ENCODE results near the gene CRYGA. TPM values are rescaled to one million over a fixed set of nuclear protein-coding genes. Genes with fewer than 3 reads are reported as not detected.

The CRYGA gene
- total RNA-seq, 1 donor from 2014 or later, result not detected

GRCh38 chr2:208130712-208131110, 32.7 kb downstream of the CRYGA start:
- H4K20me1 ChIP-seq (ENCODE audit: low read depth), result no peaks in the 10 kb centered on the region
- Mint-ChIP-seq H3K27ac (peak overlapping the region; percentile 31), H3K9me3 (no peaks in the 10 kb centered on the region), H3K36me3 (no peaks in the 10 kb centered on the region), H3K27me3 (ENCODE audit: insufficient read depth, low read depth) (peaks cover 3% of the 10 kb centered on the region), H3K4me1 (peaks cover 19% of the 10 kb centered on the region), H3K4me3 (no peak overlapping the region)
- no peak overlapping the region for H3K9ac ChIP-seq
- no peak overlapping the region for H3K27ac ChIP-seq
- H3K79me2 ChIP-seq (ENCODE audit: low read depth), result no peaks in the 10 kb centered on the region
- no peak overlapping the region for H3K4me2 ChIP-seq
- no peaks in the 10 kb centered on the region for H3K9me3 ChIP-seq (ENCODE audit: low read depth)
- H3K27me3 ChIP-seq, result no peaks in the 10 kb centered on the region
- no peak for DNase-seq (ENCODE audit: low spot score)
- TF ChIP-seq EZH2 (IDR thresholded peaks at IDR 0.05) (no peak), EZH2phosphoT487 (IDR thresholded peaks at IDR 0.05) (no peak), CTCF (IDR thresholded peaks at IDR 0.05) (no peak)
- H3K4me1 ChIP-seq, result peaks cover 9% of the 10 kb centered on the region
- H3K4me3 ChIP-seq, result no peak overlapping the region
- no peak overlapping the region for H2AFZ ChIP-seq (replicated peaks)
- no peaks in the 10 kb centered on the region for H3K36me3 ChIP-seq
- H3F3A ChIP-seq (ENCODE audit: low read depth), result no peaks in the 10 kb centered on the region

GRCh38 chr2:208129744-208130711, 33.4 kb downstream of the CRYGA start, which contains the start of gene CRYGC:
Gene CRYGC, minus strand, starts transcription at chr2:208129828. Its CDS starts 36 bp downstream, at chr2:208129792.
- no peaks in the 10 kb centered on the region for H3K79me2 ChIP-seq (ENCODE audit: low read depth)
- no peak within 1 kb of the TSS for H3K4me3 Mint-ChIP-seq
- H3K27ac ChIP-seq, result no peak within 1 kb of the TSS
- H2AFZ ChIP-seq (replicated peaks), result no peak within 1 kb of the TSS
- TF ChIP-seq EZH2 (IDR thresholded peaks at IDR 0.05), result no peak
- TF ChIP-seq CTCF (IDR thresholded peaks at IDR 0.05), result no peak
- no peak for TF ChIP-seq EZH2phosphoT487 (IDR thresholded peaks at IDR 0.05)
- no peak within 1 kb of the TSS for H3K4me3 ChIP-seq
- H3K4me2 ChIP-seq, result no peak within 1 kb of the TSS
- peak within 1 kb of the TSS; percentile 31 for H3K27ac Mint-ChIP-seq
- H3K36me3 Mint-ChIP-seq, result no peaks in the 10 kb centered on the region
- H3F3A ChIP-seq (ENCODE audit: low read depth), result peaks cover 2% of the 10 kb centered on the region
- no peak within 1 kb of the TSS for H3K9ac ChIP-seq
- no peak for DNase-seq (ENCODE audit: low spot score)
- peaks cover 19% of the 10 kb centered on the region for H3K4me1 Mint-ChIP-seq
- H3K4me1 ChIP-seq, result peaks cover 5% of the 10 kb centered on the region
- no peaks in the 10 kb centered on the region for H3K36me3 ChIP-seq
- peaks cover 3% of the 10 kb centered on the region for H3K27me3 Mint-ChIP-seq (ENCODE audit: insufficient read depth, low read depth)
- no peaks in the 10 kb centered on the region for H3K27me3 ChIP-seq
- H3K9me3 Mint-ChIP-seq, result no peaks in the 10 kb centered on the region
- no peaks in the 10 kb centered on the region for H4K20me1 ChIP-seq (ENCODE audit: low read depth)
- no peaks in the 10 kb centered on the region for H3K9me3 ChIP-seq (ENCODE audit: low read depth)

GRCh38 chr2:208128136-208128535, 35.3 kb downstream of the CRYGA start:
- no peak for DNase-seq (ENCODE audit: low spot score)
- Histone ChIP-seq H3F3A (ENCODE audit: low read depth) (peaks cover 5% of the 10 kb centered on the region), H3K79me2 (ENCODE audit: low read depth) (no peaks in the 10 kb centered on the region), H3K4me2 (no peak overlapping the region), H3K9me3 (ENCODE audit: low read depth) (no peaks in the 10 kb centered on the region), H3K27me3 (no peaks in the 10 kb centered on the region), H3K36me3 (no peaks in the 10 kb centered on the region), H3K4me3 (no peak overlapping the region), H2AFZ (replicated peaks) (no peak overlapping the region), H3K27ac (no peak overlapping the region), H3K9ac (no peak overlapping the region), H3K4me1 (no peaks in the 10 kb centered on the region), H4K20me1 (ENCODE audit: low read depth) (no peaks in the 10 kb centered on the region)
- Mint-ChIP-seq H3K9me3 (no peaks in the 10 kb centered on the region), H3K27me3 (ENCODE audit: insufficient read depth, low read depth) (peaks cover 3% of the 10 kb centered on the region), H3K27ac (no peak overlapping the region), H3K4me1 (peaks cover 22% of the 10 kb centered on the region), H3K36me3 (no peaks in the 10 kb centered on the region), H3K4me3 (no peak overlapping the region)
- TF ChIP-seq EZH2 (IDR thresholded peaks at IDR 0.05), result no peak
- no peak for TF ChIP-seq CTCF (IDR thresholded peaks at IDR 0.05)
- no peak for TF ChIP-seq EZH2phosphoT487 (IDR thresholded peaks at IDR 0.05)

Measured in neural progenitor cell (in vitro differentiated cells).